HL-60 (cell line): Measurements from ENCODE around the gene GRPEL2.
A peak's percentile ranks its signal among the peaks of the same experiment; 100 is the strongest.

Source experiments
- DNase-seq, 2 experiments: peaks; one replicate each; pipeline ENCODE4 v3.0.0-alpha.2; 2010 to 2020; ENCODE audit warnings: low read depth in 1 of 2, low spot score in 1 of 2
- H3K27ac ChIP-seq: fragments of 250-450 bp; sonication (Bioruptor Pico); replicated peaks from 2 replicates; pipeline ENCODE4 v1.5.1; 2020; ENCODE audit warnings: mild to moderate bottlenecking, moderate library complexity
- H3K27me3 ChIP-seq: fragments of 250-450 bp; sonication (Bioruptor Pico); 2 replicates; pipeline ENCODE4 v1.5.1; 2021; ENCODE audit warnings: mild to moderate bottlenecking, moderate library complexity; ENCODE audit not compliant: insufficient read depth, poor library complexity, severe bottlenecking
- H3K4me3 ChIP-seq: replicated peaks from 2 replicates; pipeline ENCODE4 v1.5.1; 2011; ENCODE audit warnings: mild to moderate bottlenecking, control low read depth, low read length; ENCODE audit not compliant: insufficient read depth
- GABPA ChIP-seq: IDR thresholded peaks from 2 replicates; pipeline ENCODE4 v1.6.1; 2012; ENCODE audit warnings: low read depth
- POLR2AphosphoS5 ChIP-seq: IDR thresholded peaks from 2 replicates; pipeline ENCODE4 v1.6.1; 2012; ENCODE audit warnings: low read depth
- SPI1 ChIP-seq: IDR thresholded peaks from 2 replicates; pipeline ENCODE4 v1.6.1; 2012; ENCODE audit warnings: low read depth, mild to moderate bottlenecking, borderline replicate concordance
- TF ChIP-seq, protein P1 (sequence below): IDR thresholded peaks from one replicate; pipeline ENCODE4 v1.5.1; 2011; ENCODE audit warnings: low read length, control low read depth, inconsistent platforms; ENCODE audit not compliant: insufficient read depth
- TF ChIP-seq, protein P2 (sequence below): IDR thresholded peaks from 2 replicates; pipeline ENCODE4 v1.6.1; 2012; ENCODE audit warnings: low read depth; ENCODE audit not compliant: insufficient replicate concordance

Gene GRPEL2

DNA sequence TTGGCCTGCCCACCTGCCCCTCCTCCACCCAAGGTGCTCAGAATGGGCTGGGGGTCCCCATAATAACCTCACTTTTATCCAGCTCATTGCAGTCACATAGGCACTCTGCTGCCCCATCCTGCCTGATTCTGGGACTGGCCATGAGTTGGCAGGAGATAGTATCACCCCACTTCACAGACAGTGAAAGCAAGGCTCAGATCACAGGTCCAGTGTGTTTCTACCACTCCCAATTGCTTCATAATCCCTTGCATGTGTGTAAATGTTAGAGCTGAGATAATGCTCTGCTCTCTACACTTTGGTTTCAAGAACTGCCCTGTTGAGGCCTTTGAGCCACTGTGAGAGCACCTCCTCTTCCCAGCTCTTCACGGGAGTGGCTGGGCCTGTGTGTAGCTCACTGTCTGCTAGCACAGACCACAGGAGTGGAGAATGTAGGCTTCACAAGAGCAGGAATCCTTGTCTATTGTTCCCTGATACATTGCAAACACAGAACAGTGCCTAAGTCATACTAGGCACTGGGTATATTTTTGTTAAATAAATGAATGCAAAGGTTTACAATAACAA lies 20.9 kb downstream of the GRPEL2 start:
- TF ChIP-seq, protein P1, sequence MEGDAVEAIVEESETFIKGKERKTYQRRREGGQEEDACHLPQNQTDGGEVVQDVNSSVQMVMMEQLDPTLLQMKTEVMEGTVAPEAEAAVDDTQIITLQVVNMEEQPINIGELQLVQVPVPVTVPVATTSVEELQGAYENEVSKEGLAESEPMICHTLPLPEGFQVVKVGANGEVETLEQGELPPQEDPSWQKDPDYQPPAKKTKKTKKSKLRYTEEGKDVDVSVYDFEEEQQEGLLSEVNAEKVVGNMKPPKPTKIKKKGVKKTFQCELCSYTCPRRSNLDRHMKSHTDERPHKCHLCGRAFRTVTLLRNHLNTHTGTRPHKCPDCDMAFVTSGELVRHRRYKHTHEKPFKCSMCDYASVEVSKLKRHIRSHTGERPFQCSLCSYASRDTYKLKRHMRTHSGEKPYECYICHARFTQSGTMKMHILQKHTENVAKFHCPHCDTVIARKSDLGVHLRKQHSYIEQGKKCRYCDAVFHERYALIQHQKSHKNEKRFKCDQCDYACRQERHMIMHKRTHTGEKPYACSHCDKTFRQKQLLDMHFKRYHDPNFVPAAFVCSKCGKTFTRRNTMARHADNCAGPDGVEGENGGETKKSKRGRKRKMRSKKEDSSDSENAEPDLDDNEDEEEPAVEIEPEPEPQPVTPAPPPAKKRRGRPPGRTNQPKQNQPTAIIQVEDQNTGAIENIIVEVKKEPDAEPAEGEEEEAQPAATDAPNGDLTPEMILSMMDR, result no peak
- TF ChIP-seq GABPA, result no peak
- TF ChIP-seq, protein P2, sequence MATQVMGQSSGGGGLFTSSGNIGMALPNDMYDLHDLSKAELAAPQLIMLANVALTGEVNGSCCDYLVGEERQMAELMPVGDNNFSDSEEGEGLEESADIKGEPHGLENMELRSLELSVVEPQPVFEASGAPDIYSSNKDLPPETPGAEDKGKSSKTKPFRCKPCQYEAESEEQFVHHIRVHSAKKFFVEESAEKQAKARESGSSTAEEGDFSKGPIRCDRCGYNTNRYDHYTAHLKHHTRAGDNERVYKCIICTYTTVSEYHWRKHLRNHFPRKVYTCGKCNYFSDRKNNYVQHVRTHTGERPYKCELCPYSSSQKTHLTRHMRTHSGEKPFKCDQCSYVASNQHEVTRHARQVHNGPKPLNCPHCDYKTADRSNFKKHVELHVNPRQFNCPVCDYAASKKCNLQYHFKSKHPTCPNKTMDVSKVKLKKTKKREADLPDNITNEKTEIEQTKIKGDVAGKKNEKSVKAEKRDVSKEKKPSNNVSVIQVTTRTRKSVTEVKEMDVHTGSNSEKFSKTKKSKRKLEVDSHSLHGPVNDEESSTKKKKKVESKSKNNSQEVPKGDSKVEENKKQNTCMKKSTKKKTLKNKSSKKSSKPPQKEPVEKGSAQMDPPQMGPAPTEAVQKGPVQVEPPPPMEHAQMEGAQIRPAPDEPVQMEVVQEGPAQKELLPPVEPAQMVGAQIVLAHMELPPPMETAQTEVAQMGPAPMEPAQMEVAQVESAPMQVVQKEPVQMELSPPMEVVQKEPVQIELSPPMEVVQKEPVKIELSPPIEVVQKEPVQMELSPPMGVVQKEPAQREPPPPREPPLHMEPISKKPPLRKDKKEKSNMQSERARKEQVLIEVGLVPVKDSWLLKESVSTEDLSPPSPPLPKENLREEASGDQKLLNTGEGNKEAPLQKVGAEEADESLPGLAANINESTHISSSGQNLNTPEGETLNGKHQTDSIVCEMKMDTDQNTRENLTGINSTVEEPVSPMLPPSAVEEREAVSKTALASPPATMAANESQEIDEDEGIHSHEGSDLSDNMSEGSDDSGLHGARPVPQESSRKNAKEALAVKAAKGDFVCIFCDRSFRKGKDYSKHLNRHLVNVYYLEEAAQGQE, result no peak
- no peak for TF ChIP-seq SPI1
- TF ChIP-seq POLR2AphosphoS5, result no peak

DNA sequence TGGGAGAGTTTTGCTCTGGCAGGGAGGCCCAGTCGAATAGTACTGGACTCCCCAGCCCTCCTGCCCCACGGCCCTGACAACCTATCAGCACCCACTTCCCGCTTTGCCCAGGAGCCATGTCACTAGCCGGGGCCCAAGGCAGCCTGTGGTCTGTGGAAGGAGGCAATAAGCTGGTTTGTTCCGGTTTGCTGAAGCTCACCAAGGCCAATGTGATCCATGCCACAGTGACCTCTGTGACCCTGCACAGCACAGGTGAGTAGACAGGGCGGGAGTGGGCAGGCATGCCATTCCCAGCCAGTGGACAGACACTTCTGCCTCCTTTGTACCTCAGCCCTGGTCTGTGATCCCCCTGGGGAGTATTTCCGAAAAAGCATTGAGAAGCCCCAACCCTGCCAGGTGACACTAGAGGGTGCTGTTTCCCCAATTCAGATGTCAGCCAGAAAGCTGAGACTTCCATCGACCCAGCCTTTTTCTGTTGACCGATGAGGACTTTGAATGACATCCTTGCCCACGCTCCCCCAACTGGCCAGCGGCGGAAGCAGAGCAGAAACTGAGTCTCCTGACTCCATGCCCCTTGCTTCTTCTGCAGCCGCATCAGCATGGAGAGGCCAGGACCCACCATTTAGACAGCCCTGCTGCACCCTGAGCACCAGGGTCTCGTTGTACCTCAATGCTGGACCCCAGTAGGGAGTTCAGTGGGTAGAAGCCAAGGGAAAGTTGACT lies 22.1 kb downstream of the GRPEL2 start:
- Histone ChIP-seq H3K27me3 (no peaks in the 10 kb centered on the region), H3K4me3 (no peak overlapping the region), H3K27ac (peak overlapping the region; percentile 74)
- TF ChIP-seq SPI1, result peak; percentile 48; the same call in 1 of the 2 replicates
- TF ChIP-seq POLR2AphosphoS5, result peak; percentile 54
- TF ChIP-seq, protein P1, result peak; percentile 84
- TF ChIP-seq GABPA, result no peak
- TF ChIP-seq, protein P2, result no peak
- DNase-seq, result peak; percentile 63 to 84

More for the DNA sequence above, 20.9 kb downstream of the GRPEL2 start:
- DNase-seq, result no peak
- Histone ChIP-seq H3K27me3 (no peaks in the 10 kb centered on the region), H3K27ac (peak overlapping the region; percentile 74), H3K4me3 (no peak overlapping the region)

DNA sequence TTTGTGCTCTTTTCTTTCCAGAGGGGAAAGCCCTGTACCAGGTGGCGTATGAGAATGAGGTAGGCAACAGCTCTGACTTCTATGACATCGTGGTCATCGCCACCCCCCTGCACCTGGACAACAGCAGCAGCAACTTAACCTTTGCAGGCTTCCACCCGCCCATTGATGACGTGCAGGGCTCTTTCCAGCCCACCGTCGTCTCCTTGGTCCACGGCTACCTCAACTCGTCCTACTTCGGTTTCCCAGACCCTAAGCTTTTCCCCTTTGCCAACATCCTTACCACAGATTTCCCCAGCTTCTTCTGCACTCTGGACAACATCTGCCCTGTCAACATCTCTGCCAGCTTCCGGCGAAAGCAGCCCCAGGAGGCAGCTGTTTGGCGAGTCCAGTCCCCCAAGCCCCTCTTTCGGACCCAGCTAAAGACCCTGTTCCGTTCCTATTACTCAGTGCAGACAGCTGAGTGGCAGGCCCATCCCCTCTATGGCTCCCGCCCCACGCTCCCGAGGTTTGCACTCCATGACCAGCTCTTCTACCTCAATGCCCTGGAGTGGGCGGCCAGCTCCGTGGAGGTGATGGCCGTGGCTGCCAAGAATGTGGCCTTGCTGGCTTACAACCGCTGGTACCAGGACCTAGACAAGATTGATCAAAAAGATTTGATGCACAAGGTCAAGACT lies 22.8 kb downstream of the GRPEL2 start:
- Histone ChIP-seq H3K27ac (no peak overlapping the region; the same call in 1 of the 2 replicates), H3K27me3 (no peaks in the 10 kb centered on the region), H3K4me3 (no peak overlapping the region)
- no peak for DNase-seq
- TF ChIP-seq, protein P1, result no peak
- TF ChIP-seq POLR2AphosphoS5, result no peak
- no peak for TF ChIP-seq GABPA
- TF ChIP-seq, protein P2, result no peak
- no peak for TF ChIP-seq SPI1
